Measurements from ENCODE around the gene NCKIPSD.
A peak's percentile ranks its signal among the peaks of the same experiment; 100 is the strongest.

NCKIPSD gene

GRCh38 chr3:48716982-48717746, 31.4 kb upstream of the NCKIPSD start, which contains the start of gene IP6K2:
IP6K2 (minus strand) TSS chr3:48717221; CDS start chr3:48695291, 21,930 bp downstream.
- peak; percentile 98 for DNase-seq (ENCODE audit: low read depth)
- no peak for TF ChIP-seq CTCF (IDR thresholded peaks at IDR 0.05; ENCODE audit: low read length, missing control alignments)
- peak within 1 kb of the TSS; percentile 100 for H3K4me3 ChIP-seq (replicated peaks; ENCODE audit: low read depth, low read length)

GRCh38 chr3:48716508-48716981, 30.8 kb upstream of the NCKIPSD start:
- peak overlapping the region; percentile 100 for H3K4me3 ChIP-seq (replicated peaks; ENCODE audit: low read depth, low read length)
- DNase-seq (ENCODE audit: low read depth) = no peak
- TF ChIP-seq CTCF (IDR thresholded peaks at IDR 0.05; ENCODE audit: low read length, missing control alignments) = no peak

GRCh38 chr3:48715174-48715800, 29.6 kb upstream of the NCKIPSD start:
- peak overlapping the region; percentile 100 for H3K4me3 ChIP-seq (replicated peaks; ENCODE audit: low read depth, low read length)

GRCh38 chr3:48711727-48712126, 26.0 kb upstream of the NCKIPSD start:
- DNase-seq (ENCODE audit: low read depth) = no peak
- no peak overlapping the region for H3K4me3 ChIP-seq (replicated peaks; ENCODE audit: low read depth, low read length)
- no peak for TF ChIP-seq CTCF (IDR thresholded peaks at IDR 0.05; ENCODE audit: low read length, missing control alignments)

More at GRCh38 chr3:48715174-48715800, 29.6 kb upstream of the NCKIPSD start:
- DNase-seq (ENCODE audit: low read depth) = peak; percentile 54
- no peak for TF ChIP-seq CTCF (IDR thresholded peaks at IDR 0.05; ENCODE audit: low read length, missing control alignments)

GRCh38 chr3:48709051-48709461, 23.3 kb upstream of the NCKIPSD start:
- DNase-seq (ENCODE audit: low read depth) = no peak
- H3K4me3 ChIP-seq (replicated peaks; ENCODE audit: low read depth, low read length) = no peak overlapping the region
- no peak for TF ChIP-seq CTCF (IDR thresholded peaks at IDR 0.05; ENCODE audit: low read length, missing control alignments)

GRCh38 chr3:48708481-48708889, 22.8 kb upstream of the NCKIPSD start:
- no peak for TF ChIP-seq CTCF (IDR thresholded peaks at IDR 0.05; ENCODE audit: low read length, missing control alignments)
- no peak overlapping the region for H3K4me3 ChIP-seq (replicated peaks; ENCODE audit: low read depth, low read length)
- peak; percentile 36 for DNase-seq (ENCODE audit: low read depth)

Measured in fibroblast of pulmonary artery (primary cell).